ENCODE measurements around the gene SDR42E2.

GRCh38 chr16:22162656-22163009, 327 bp downstream of the SDR42E2 start:
- no peak for TF ChIP-seq CTCF (conservative IDR thresholded peaks at IDR 0.05 in 1 of 2, IDR thresholded peaks at IDR 0.05 in 1 of 2; ENCODE audit: extremely low read depth in 1 of 2, insufficient read depth in 1 of 2, low read depth in 1 of 2, low read length in 2 of 2)
- no peak for TF ChIP-seq EZH2 (IDR thresholded peaks at IDR 0.05; ENCODE audit: borderline replicate concordance, low read length)
